NCI-H1930 (cell line): ENCODE data around the gene AXIN2.
"Not testable (repeated sequence)": the region's sequence is repeated elsewhere in the genome, so short reads cannot be mapped to it uniquely, and the experiment has no call there.

Experiments used
- DNase-seq, 2 experiments: peaks; one replicate each; lab custom pipeline; 2025; lab: John Stamatoyannopoulos, UW

AXIN2 gene

GRCh38 chr17:65536573-65537342 lies 24.7 kb downstream of the AXIN2 start:
- DNase-seq, result no peak

- DNase-seq, result no peak
Observed at GRCh38 chr17:65535777-65536572, 25.5 kb downstream of the AXIN2 start.

- no peak for DNase-seq
Observed at GRCh38 chr17:65533852-65534457, 27.5 kb downstream of the AXIN2 start.

- DNase-seq, result no peak
Observed at GRCh38 chr17:65533056-65533745, 28.2 kb downstream of the AXIN2 start.

- no peak for DNase-seq
Observed at GRCh38 chr17:65532101-65532890, 29.2 kb downstream of the AXIN2 start.

GRCh38 chr17:65531256-65532100 lies 30.0 kb downstream of the AXIN2 start:
- DNase-seq, result no peak

GRCh38 chr17:65530523-65531255 lies 30.8 kb downstream of the AXIN2 start:
- DNase-seq, result no peak

- DNase-seq, result no peak
Observed at GRCh38 chr17:65529761-65530522, 31.5 kb downstream of the AXIN2 start.

GRCh38 chr17:65529040-65529633 lies 32.3 kb downstream of the AXIN2 start:
- no peak for DNase-seq

GRCh38 chr17:65527857-65528591 lies 33.4 kb downstream of the AXIN2 start:
- no peak for DNase-seq

- no peak for DNase-seq
Observed at GRCh38 chr17:65527381-65527780, 34.1 kb downstream of the AXIN2 start.

GRCh38 chr17:65526854-65527253 lies 34.6 kb downstream of the AXIN2 start:
- DNase-seq, result not testable (repeated sequence)

GRCh38 chr17:65523853-65524664 lies 37.4 kb downstream of the AXIN2 start:
- no peak for DNase-seq

GRCh38 chr17:65523411-65523810 lies 38.0 kb downstream of the AXIN2 start:
- no peak for DNase-seq

- no peak for DNase-seq
Observed at GRCh38 chr17:65522751-65523404, 38.6 kb downstream of the AXIN2 start.

- no peak for DNase-seq
Observed at GRCh38 chr17:65519462-65519861, 42.0 kb downstream of the AXIN2 start.

GRCh38 chr17:65518256-65518655 lies 43.2 kb downstream of the AXIN2 start:
- no peak for DNase-seq
